HG03442 (cell line): ENCODE data around the gene UNC93B1.
"Not testable (repeated sequence)": the region's sequence is repeated elsewhere in the genome, so short reads cannot be mapped to it uniquely, and the experiment has no call there.

Experiments
- ATAC-seq: cut with Tn5 transposase; IDR thresholded peaks from one replicate; pipeline ENCODE4 v1.9.1; 2021; ENCODE audit warnings: mild to moderate bottlenecking, moderate library complexity; ENCODE audit not compliant: unreplicated experiment

Gene UNC93B1

GRCh38 chr11:67995579-67995978 lies 8.3 kb downstream of the UNC93B1 start:
- ATAC-seq, result not testable (repeated sequence)

GRCh38 chr11:67995129-67995528 lies 8.8 kb downstream of the UNC93B1 start:
- not testable (repeated sequence) for ATAC-seq

- not testable (repeated sequence) for ATAC-seq
Measured at GRCh38 chr11:67994387-67994786, 9.5 kb downstream of the UNC93B1 start.

GRCh38 chr11:67993821-67994220 lies 10.1 kb downstream of the UNC93B1 start:
- ATAC-seq, result not testable (repeated sequence)

GRCh38 chr11:67991347-67992121 lies 12.4 kb downstream of the UNC93B1 start:
- ATAC-seq, result not testable (repeated sequence)

- not testable (repeated sequence) for ATAC-seq
Measured at GRCh38 chr11:67990546-67991346, 13.2 kb downstream of the UNC93B1 start.

GRCh38 chr11:67985302-67985701 lies 18.6 kb downstream of the UNC93B1 start:
- ATAC-seq, result not testable (repeated sequence)

- ATAC-seq, result no peak
Measured at GRCh38 chr11:67983951-67984350, 19.9 kb downstream of the UNC93B1 start.

- not testable (repeated sequence) for ATAC-seq
Measured at GRCh38 chr11:67982255-67982857, 21.5 kb downstream of the UNC93B1 start.

- ATAC-seq, result not testable (repeated sequence)
Measured at GRCh38 chr11:67981226-67981625, 22.7 kb downstream of the UNC93B1 start.

- ATAC-seq, result not testable (repeated sequence)
Measured at GRCh38 chr11:67978766-67979418, 25.0 kb downstream of the UNC93B1 start.

- not testable (repeated sequence) for ATAC-seq
Measured at GRCh38 chr11:67974746-67975145, 29.2 kb downstream of the UNC93B1 start.

GRCh38 chr11:67965830-67966348 lies 38.0 kb downstream of the UNC93B1 start:
- not testable (repeated sequence) for ATAC-seq

- not testable (repeated sequence) for ATAC-seq
Measured at GRCh38 chr11:67964746-67965145, 39.2 kb downstream of the UNC93B1 start.

- ATAC-seq, result not testable (repeated sequence)
Measured at GRCh38 chr11:67963879-67964278, 40.0 kb downstream of the UNC93B1 start.

GRCh38 chr11:67963217-67963616 lies 40.7 kb downstream of the UNC93B1 start:
- ATAC-seq, result not testable (repeated sequence)

GRCh38 chr11:67956236-67956635 lies 47.7 kb downstream of the UNC93B1 start:
- not testable (repeated sequence) for ATAC-seq

- not testable (repeated sequence) for ATAC-seq
Measured at GRCh38 chr11:67955461-67956007, 48.4 kb downstream of the UNC93B1 start.

- ATAC-seq, result not testable (repeated sequence)
Measured at GRCh38 chr11:67954971-67955370, 48.9 kb downstream of the UNC93B1 start.

- ATAC-seq, result not testable (repeated sequence)
Measured at GRCh38 chr11:67954251-67954650, 49.6 kb downstream of the UNC93B1 start.
